Gastroesophageal sphincter (tissue), 4 donors: ENCODE data around the gene DRC7. TPM values are rescaled to one million over a fixed set of nuclear protein-coding genes. Genes with fewer than 3 reads are reported as not detected.
A peak's percentile ranks its signal among the peaks of the same experiment; 100 is the strongest.

ENCODE experiments used
- ATAC-seq: fragments of 150-250 bp; one replicate; pipeline ENCODE4 v1.9.1; 2016; ENCODE audit warnings: mild to moderate bottlenecking, moderate library complexity
- H3K27ac ChIP-seq, 4 donors: fragments of 200-600 bp; sonication (generic) in 3 of 4; 1 replicate in 3 of 4; 2 replicates in 1 of 4; pipeline ENCODE4 v1.5.1; 2016 to 2019
- H3K27me3 ChIP-seq: fragments of 200-600 bp; sonication (generic); one replicate; pipeline ENCODE4 v1.5.1; 2019
- H3K36me3 ChIP-seq, 2 donors: fragments of 200-600 bp; sonication (generic); one replicate each; pipeline ENCODE4 v1.5.1; 2019; ENCODE audit warnings: control low read depth in 1 of 2
- H3K4me1 ChIP-seq, 3 donors: fragments of 200-600 bp; sonication (generic); 1 replicate in 2 of 3; 2 replicates in 1 of 3; pipeline ENCODE4 v1.5.1; 2016 to 2019; ENCODE audit warnings: control low read depth in 2 of 3
- H3K4me3 ChIP-seq, 2 donors: fragments of 200-600 bp; sonication (generic); one replicate each; pipeline ENCODE4 v1.5.1; 2019; ENCODE audit warnings: mild to moderate bottlenecking in 1 of 2, moderate library complexity in 1 of 2
- H3K9me3 ChIP-seq, 3 donors: fragments of 200-600 bp; sonication (generic); one replicate each; pipeline ENCODE4 v1.5.1; 2017 to 2019; ENCODE audit warnings: control low read depth in 2 of 3
- EP300 ChIP-seq: sonication (generic); formaldehyde crosslinking; IDR thresholded peaks from one replicate; pipeline ENCODE4 v1.6.1; 2017; ENCODE audit warnings: antibody characterized with exemption, mild to moderate bottlenecking
- POLR2A ChIP-seq, 2 donors: fragments of 450-650 bp; IDR thresholded peaks; one replicate each; pipeline ENCODE4 v1.6.1; 2017; ENCODE audit warnings: antibody characterized with exemption in 2 of 2, mild to moderate bottlenecking in 2 of 2, moderate library complexity in 1 of 2
- POLR2AphosphoS5 ChIP-seq: sonication (generic); formaldehyde crosslinking; IDR thresholded peaks from one replicate; pipeline ENCODE4 v1.6.1; 2017; ENCODE audit warnings: antibody characterized with exemption
- WGBS, 2 donors: methylation state at CpG; one replicate each; pipeline ENCODE4 v1.1.5; 2018; ENCODE audit warnings: low coverage in 1 of 2; 5-methylcytosine and 5-hydroxymethylcytosine counted together
- total RNA-seq, 4 donors: library from RNA; depleted of rRNA; stranded (reverse); fragments of >200 nt; gene quantifications; one replicate each; pipeline ENCODE4 v1.1.0, GENCODE V29; 2016
- TF ChIP-seq, protein P1 (sequence below), 4 experiments: fragments of 200-600 bp in 2 of 4; fragments of 450-650 bp in 2 of 4; sonication (generic) in 1 of 4; IDR thresholded peaks; one replicate each; pipeline ENCODE4 v1.5.1; 2017 to 2019; ENCODE audit warnings: antibody characterized with exemption in 4 of 4, mild to moderate bottlenecking in 2 of 4, moderate library complexity in 2 of 4

The DRC7 gene
- total RNA-seq, 4 donors from 2014 or later: 0.15 TPM; not detected in 3

DNA sequence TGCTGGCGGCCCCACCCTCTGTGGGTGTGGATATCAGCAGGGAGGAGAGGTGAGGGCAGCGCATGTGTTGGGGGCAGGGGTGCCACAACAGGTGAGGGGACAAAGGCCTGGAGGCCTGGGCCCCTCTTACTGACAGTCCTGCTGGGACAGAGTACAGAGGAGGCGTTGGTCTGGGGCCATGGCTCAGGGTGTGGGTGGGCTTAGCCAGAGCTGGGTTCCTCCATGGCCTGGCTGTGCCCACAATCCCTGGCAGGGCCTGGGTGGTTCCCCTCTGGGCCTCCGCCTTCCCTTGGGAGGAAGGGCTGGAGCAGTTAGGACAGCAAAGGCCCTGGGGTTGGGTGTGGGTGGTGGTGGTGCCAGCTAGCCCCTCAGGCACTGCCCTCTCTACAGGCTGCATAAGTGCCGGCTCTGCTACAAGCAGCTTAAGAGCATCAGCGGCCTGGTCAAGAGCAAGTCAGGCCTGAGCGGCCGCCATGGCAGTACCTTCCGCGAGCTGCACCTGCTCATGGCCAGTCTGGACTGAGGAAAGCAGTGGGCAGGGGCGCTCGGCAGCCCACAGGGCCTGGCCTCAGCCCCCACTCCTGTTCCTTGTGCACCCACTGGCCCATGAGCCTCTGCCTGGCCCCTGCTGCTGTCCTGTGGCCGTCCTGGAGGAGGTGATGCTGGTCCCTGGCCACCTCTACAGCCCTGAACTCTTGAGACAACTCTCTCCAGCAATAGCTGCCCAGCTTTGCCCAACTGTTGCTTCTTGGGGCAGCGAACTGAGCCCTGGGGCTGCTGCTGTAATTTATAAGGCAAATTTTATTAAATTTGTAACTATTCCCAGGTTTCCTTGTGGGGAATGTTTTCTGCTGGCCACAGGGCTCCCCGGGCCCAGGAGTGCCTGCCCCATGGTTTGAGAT, 62.1 kb downstream of the DRC7 start:
- WGBS, 2 donors: no CpG with 5 or more reads among the region's 15 CpGs
- peak overlapping the region in 1 of 4 donors; percentile 24 for H3K27ac ChIP-seq
- H3K27me3 ChIP-seq: no peaks in the 10 kb centered on the region
- H3K9me3 ChIP-seq: no peaks in the 10 kb centered on the region
- no peak overlapping the region for H3K4me3 ChIP-seq
- H3K36me3 ChIP-seq: peaks cover 0 to 86% of the 10 kb centered on the region in 2 donors
- no peak for ATAC-seq
- peaks cover 0 to 11% (median 0%) of the 10 kb centered on the region in 3 donors for H3K4me1 ChIP-seq
- TF ChIP-seq, protein P1, sequence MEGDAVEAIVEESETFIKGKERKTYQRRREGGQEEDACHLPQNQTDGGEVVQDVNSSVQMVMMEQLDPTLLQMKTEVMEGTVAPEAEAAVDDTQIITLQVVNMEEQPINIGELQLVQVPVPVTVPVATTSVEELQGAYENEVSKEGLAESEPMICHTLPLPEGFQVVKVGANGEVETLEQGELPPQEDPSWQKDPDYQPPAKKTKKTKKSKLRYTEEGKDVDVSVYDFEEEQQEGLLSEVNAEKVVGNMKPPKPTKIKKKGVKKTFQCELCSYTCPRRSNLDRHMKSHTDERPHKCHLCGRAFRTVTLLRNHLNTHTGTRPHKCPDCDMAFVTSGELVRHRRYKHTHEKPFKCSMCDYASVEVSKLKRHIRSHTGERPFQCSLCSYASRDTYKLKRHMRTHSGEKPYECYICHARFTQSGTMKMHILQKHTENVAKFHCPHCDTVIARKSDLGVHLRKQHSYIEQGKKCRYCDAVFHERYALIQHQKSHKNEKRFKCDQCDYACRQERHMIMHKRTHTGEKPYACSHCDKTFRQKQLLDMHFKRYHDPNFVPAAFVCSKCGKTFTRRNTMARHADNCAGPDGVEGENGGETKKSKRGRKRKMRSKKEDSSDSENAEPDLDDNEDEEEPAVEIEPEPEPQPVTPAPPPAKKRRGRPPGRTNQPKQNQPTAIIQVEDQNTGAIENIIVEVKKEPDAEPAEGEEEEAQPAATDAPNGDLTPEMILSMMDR (IDR thresholded peaks at IDR 0.05): no peak
- TF ChIP-seq EP300 (no peak), POLR2A (IDR thresholded peaks at IDR 0.05) (no peak), POLR2AphosphoS5 (no peak)

DNA sequence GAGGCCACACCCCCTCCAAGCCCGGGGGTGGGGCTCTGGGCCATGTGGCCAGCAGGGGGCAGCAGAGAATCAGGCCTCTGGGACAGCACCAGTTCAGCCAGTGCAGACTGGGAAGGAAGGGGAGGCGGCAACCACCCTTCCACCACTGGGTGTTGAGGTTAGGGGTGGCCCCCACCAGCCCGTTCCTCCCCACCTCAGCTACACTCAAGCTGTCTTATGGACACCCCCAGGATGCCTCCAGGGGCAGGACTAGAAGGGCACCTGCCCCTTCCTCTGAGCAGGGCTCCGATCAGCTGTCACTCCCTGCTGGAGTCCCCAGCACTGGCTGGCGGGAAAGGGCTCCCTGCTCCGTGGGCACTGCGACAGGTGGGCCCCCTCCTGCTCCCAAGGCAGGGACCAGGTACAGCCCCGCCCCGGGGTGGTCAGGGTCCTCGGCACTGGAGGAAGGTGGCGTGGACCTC, 62.8 kb downstream of the DRC7 start:
- Histone ChIP-seq H3K27me3 (no peaks in the 10 kb centered on the region), H3K4me3 (no peak overlapping the region), H3K9me3 (no peaks in the 10 kb centered on the region), H3K4me1 (peaks cover 0 to 11% (median 0%) of the 10 kb centered on the region in 3 donors), H3K27ac (peak overlapping the region in 3 of 4 donors; percentile 22 to 31 (median 24)), H3K36me3 (peaks cover 0 to 86% of the 10 kb centered on the region in 2 donors)
- 0% methylated on average over 1 of the region's 11 CpGs; no CpG with 5 or more reads in 1 of the 2 donors for WGBS, 2 donors
- TF ChIP-seq POLR2AphosphoS5 (no peak), EP300 (no peak), POLR2A (IDR thresholded peaks at IDR 0.05) (no peak)
- TF ChIP-seq, protein P1 (IDR thresholded peaks at IDR 0.05): peak in 3 of 4 experiments; percentile 92 to 98 (median 94)
- peak; percentile 85 for ATAC-seq

DNA sequence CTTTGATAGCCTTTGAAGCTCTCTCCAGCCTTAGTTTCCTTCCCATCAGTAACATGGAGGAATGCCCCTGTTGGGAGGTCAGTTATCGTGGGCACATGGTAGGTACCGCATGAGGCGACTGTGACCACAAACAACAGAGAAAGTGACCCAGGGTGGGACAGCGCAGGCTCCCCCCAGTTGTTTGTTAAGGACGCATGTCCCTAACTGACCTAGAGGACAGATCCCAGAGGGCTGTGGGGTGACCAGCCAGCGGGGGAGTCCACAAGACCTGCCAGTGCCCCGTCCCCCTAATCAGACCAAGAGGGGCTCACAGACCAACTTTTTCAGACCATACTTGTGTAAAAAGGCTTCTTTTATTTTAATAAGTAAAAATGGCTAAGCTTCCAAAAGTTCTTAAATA, 63.3 kb downstream of the DRC7 start:
- Histone ChIP-seq H3K27me3 (no peaks in the 10 kb centered on the region), H3K9me3 (no peaks in the 10 kb centered on the region), H3K4me1 (peaks cover 0 to 11% (median 0%) of the 10 kb centered on the region in 3 donors), H3K36me3 (peaks cover 0 to 85% of the 10 kb centered on the region in 2 donors), H3K4me3 (no peak overlapping the region), H3K27ac (peak overlapping the region in 3 of 4 donors; percentile 22 to 31 (median 24))
- ATAC-seq: no peak
- WGBS, 2 donors: 71 to 73% methylated on average over 1 to 4 of the region's 7 CpGs
- TF ChIP-seq POLR2A (IDR thresholded peaks at IDR 0.05): no peak
- TF ChIP-seq, protein P1 (IDR thresholded peaks at IDR 0.05): no peak
- no peak for TF ChIP-seq POLR2AphosphoS5
- no peak for TF ChIP-seq EP300

DNA sequence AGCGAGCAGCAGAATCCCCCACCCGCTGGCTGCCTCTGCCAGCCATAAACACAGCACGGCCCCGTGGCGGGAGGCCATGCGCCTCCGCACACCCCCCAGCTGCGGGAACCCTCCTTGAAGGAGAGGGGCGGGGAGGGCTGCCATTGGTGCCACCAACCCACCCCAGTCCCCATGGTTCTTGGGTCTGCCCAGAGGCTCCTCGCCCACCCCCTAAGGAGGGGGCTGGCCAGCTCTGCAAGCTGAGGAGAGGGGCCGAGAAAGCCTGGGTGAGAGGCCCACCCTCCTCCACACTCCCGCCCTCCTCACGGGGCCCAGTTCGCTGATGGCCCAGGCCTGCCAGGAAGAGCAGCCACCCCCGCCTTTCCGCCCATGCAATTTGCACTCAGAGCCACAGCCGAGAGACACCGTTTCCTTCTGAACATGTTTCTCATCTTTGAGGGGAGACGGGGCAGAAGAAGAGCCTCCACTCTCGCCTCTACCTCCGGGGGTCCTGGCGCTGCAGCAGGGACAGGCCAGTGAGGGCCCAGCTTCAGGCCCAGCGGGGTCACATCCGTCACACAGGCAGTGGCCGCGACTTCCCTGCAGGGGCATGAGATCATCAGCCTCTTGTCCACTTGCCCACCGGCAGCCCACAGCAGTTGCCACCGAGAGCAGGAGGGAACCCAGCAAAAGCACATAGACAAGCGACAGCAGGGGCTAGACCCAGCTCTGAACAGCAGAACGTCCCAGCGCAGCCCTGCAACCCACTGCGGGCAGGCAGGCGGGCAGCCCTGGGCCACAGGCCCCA, 63.9 kb downstream of the DRC7 start:
- Histone ChIP-seq H3K4me3 (no peak overlapping the region), H3K27me3 (no peaks in the 10 kb centered on the region), H3K9me3 (no peaks in the 10 kb centered on the region), H3K36me3 (peaks cover 0 to 85% of the 10 kb centered on the region in 2 donors), H3K27ac (peak overlapping the region in 3 of 4 donors; percentile 27 to 44 (median 37)), H3K4me1 (peaks cover 0 to 11% (median 0%) of the 10 kb centered on the region in 3 donors)
- WGBS, 2 donors: 43% methylated on average over 5 of the region's 33 CpGs; no CpG with 5 or more reads in 1 of the 2 donors
- no peak for TF ChIP-seq POLR2AphosphoS5
- no peak for TF ChIP-seq POLR2A (IDR thresholded peaks at IDR 0.05)
- TF ChIP-seq EP300: no peak
- TF ChIP-seq, protein P1 (IDR thresholded peaks at IDR 0.05): no peak
- ATAC-seq: no peak
